Erythroblast (primary cell): ENCODE results near the gene PDLIM3.

Experiments
- GATA1 ChIP-seq: IDR thresholded peaks from 2 replicates; pipeline ENCODE4 v1.6.1; 2011; ENCODE audit warnings: low read depth, mild to moderate bottlenecking, control low read depth, low read length, moderate library complexity
- POLR2A ChIP-seq: IDR thresholded peaks from 2 replicates; pipeline ENCODE4 v1.6.1; 2011; ENCODE audit warnings: mild to moderate bottlenecking, low read length

- no peak for TF ChIP-seq POLR2A
- TF ChIP-seq GATA1 = no peak
Observed at GRCh38 chr4:185500035-185500434, 35.3 kb downstream of the PDLIM3 start.
